IMR-90 (cell line): ENCODE results near the gene WNK1. TPM values are rescaled to one million over a fixed set of nuclear protein-coding genes. Genes with fewer than 3 reads are reported as not detected.

Experiments used
- ATAC-seq: fragments of 200-7000 bp; cut with Tn5 transposase; 2 replicates; pipeline ENCODE4 v1.9.1; 2020; ENCODE audit warnings: low read depth, mild to moderate bottlenecking, moderate library complexity
- BruUV-seq: library from RNA; stranded (reverse); fragments of 400-500 nt; replicated peaks from 2 replicates; lab custom pipeline; 2021; lab: Mats Ljungman, UMichigan
- CTCF ChIA-PET: fragments of 300-600 bp; formaldehyde crosslinking; extraction: SDS; loops from one replicate; lab custom pipeline; 2021; ENCODE audit warnings: antibody characterized with exemption; lab: Yijun Ruan, JAX
- POLR2A ChIA-PET: fragments of 300-600 bp; sonication (Branson Sonifier 250); formaldehyde crosslinking; loops from one replicate; lab custom pipeline; 2022; ENCODE audit warnings: antibody characterized with exemption; ENCODE audit not compliant: unreplicated experiment; lab: Charles Lee
- DNase-seq: peaks from one replicate; pipeline ENCODE4 v3.0.0; 2013
- H2AFZ ChIP-seq: replicated peaks from 2 replicates; pipeline ENCODE3; 2013; ENCODE audit warnings: low read length, mild to moderate bottlenecking; ENCODE audit not compliant: poor library complexity
- H2AK5ac ChIP-seq: 2 replicates; pipeline ENCODE4 v1.6.1; 2013; ENCODE audit warnings: low read depth, low read length, inconsistent platforms
- H2AK9ac ChIP-seq: replicated peaks from 2 replicates; pipeline ENCODE3; 2013; ENCODE audit warnings: mild to moderate bottlenecking, low read depth, low read length, moderate library complexity; ENCODE audit not compliant: poor library complexity
- H2BK120ac ChIP-seq: 2 replicates; pipeline ENCODE4 v1.6.1; 2013; ENCODE audit warnings: low read depth, low read length, inconsistent platforms
- H2BK15ac ChIP-seq: 3 replicates; pipeline ENCODE4 v1.6.1; 2013; ENCODE audit warnings: low read depth, low read length, inconsistent platforms
- H2BK20ac ChIP-seq: 2 replicates; pipeline ENCODE4 v1.6.1; 2013; ENCODE audit warnings: low read depth, mild to moderate bottlenecking, inconsistent platforms, low read length, moderate library complexity
- H2BK5ac ChIP-seq: 2 replicates; pipeline ENCODE4 v1.6.1; 2013; ENCODE audit warnings: mild to moderate bottlenecking, low read depth, low read length, inconsistent platforms; ENCODE audit not compliant: poor library complexity, severe bottlenecking
- H3K14ac ChIP-seq: replicated peaks from 2 replicates; pipeline ENCODE4 v1.6.1; 2013; ENCODE audit warnings: low read depth, low read length, inconsistent platforms
- H3K18ac ChIP-seq: 2 replicates; pipeline ENCODE4 v1.6.1; 2013; ENCODE audit warnings: low read depth, low read length, control low read depth
- H3K23ac ChIP-seq: 2 replicates; pipeline ENCODE4 v1.6.1; 2013; ENCODE audit warnings: low read depth, low read length, inconsistent platforms
- H3K27ac ChIP-seq: 2 replicates; pipeline ENCODE4 v1.5.1; 2013; ENCODE audit warnings: mild to moderate bottlenecking, control low read depth, low read length; ENCODE audit not compliant: insufficient read depth
- H3K27me3 ChIP-seq: 2 replicates; pipeline ENCODE4 v1.6.1; 2013; ENCODE audit warnings: low read length; ENCODE audit not compliant: control insufficient read depth, insufficient read depth
- H3K36me3 ChIP-seq: 2 replicates; pipeline ENCODE4 v1.6.1; 2013; ENCODE audit warnings: low read length, mixed read lengths; ENCODE audit not compliant: control insufficient read depth, insufficient read depth
- H3K4ac ChIP-seq: 2 replicates; pipeline ENCODE4 v1.6.1; 2013; ENCODE audit warnings: low read depth, low read length, inconsistent platforms
- H3K4me1 ChIP-seq: 2 replicates; pipeline ENCODE4 v1.6.1; 2013; ENCODE audit warnings: low read length, mixed read lengths; ENCODE audit not compliant: control insufficient read depth, insufficient read depth
- H3K4me2 ChIP-seq: 2 replicates; pipeline ENCODE4 v1.6.1; 2013; ENCODE audit warnings: low read depth, mild to moderate bottlenecking, control low read depth, low read length, moderate library complexity
- H3K4me3 ChIP-seq: 2 replicates; pipeline ENCODE4 v1.5.1; 2013; ENCODE audit warnings: low read depth, mild to moderate bottlenecking, control low read depth, low read length, moderate library complexity; ENCODE audit not compliant: insufficient read depth
- H3K56ac ChIP-seq: 2 replicates; pipeline ENCODE4 v1.6.1; 2013; ENCODE audit warnings: low read length, inconsistent platforms; ENCODE audit not compliant: insufficient read depth; ENCODE audit errors: extremely low read depth
- H3K79me1 ChIP-seq, 2 experiments: 2 replicates each; pipeline ENCODE4 v1.6.1; 2013; ENCODE audit warnings: low read length in 2 of 2, inconsistent platforms in 1 of 2, low read depth in 1 of 2
- H3K9ac ChIP-seq: 2 replicates; pipeline ENCODE4 v1.6.1; 2013; ENCODE audit warnings: low read depth, low read length, control low read depth
- H3K9me1 ChIP-seq: 2 replicates; pipeline ENCODE4 v1.6.1; 2013; ENCODE audit warnings: low read length, inconsistent platforms; ENCODE audit not compliant: insufficient read depth
- H3K9me3 ChIP-seq: 2 replicates; pipeline ENCODE4 v1.6.1; 2013; ENCODE audit warnings: low read length; ENCODE audit not compliant: control insufficient read depth, insufficient read depth
- H4K20me1 ChIP-seq: 2 replicates; pipeline ENCODE4 v1.6.1; 2013; ENCODE audit warnings: low read length, inconsistent platforms; ENCODE audit not compliant: insufficient read depth
- H4K5ac ChIP-seq: 2 replicates; pipeline ENCODE4 v1.6.1; 2013; ENCODE audit warnings: mild to moderate bottlenecking, low read depth, low read length, control low read depth
- H4K8ac ChIP-seq, 2 experiments: 2 replicates each; pipeline ENCODE4 v1.6.1; 2013; ENCODE audit warnings: low read depth in 2 of 2, low read length in 2 of 2, control low read depth in 1 of 2, inconsistent platforms in 1 of 2
- H4K91ac ChIP-seq: 2 replicates; pipeline ENCODE4 v1.6.1; 2013; ENCODE audit warnings: low read depth, low read length, inconsistent platforms; ENCODE audit not compliant: insufficient read depth
- BHLHE40 ChIP-seq: fragments of 150-350 bp; IDR thresholded peaks from 2 replicates; pipeline ENCODE4 v1.6.1; 2016; ENCODE audit warnings: mild to moderate bottlenecking, low read depth, low read length
- CEBPB ChIP-seq: IDR thresholded peaks from 2 replicates; pipeline ENCODE4 v1.6.1; 2012; ENCODE audit warnings: low read depth, low read length, improper control_type of control experiment
- CHD1 ChIP-seq: IDR thresholded peaks from 2 replicates; pipeline ENCODE4 v1.6.1; 2012; ENCODE audit warnings: low read depth, low read length, improper control_type of control experiment
- FOS ChIP-seq: fragments of 150-350 bp; IDR thresholded peaks from 2 replicates; pipeline ENCODE4 v1.6.1; 2016; ENCODE audit warnings: low read depth, low read length
- MAFK ChIP-seq: IDR thresholded peaks from 2 replicates; pipeline ENCODE4 v1.6.1; 2012; ENCODE audit warnings: low read depth, low read length, improper control_type of control experiment
- MAZ ChIP-seq: IDR thresholded peaks from 2 replicates; pipeline ENCODE4 v1.6.1; 2012; ENCODE audit warnings: low read depth, mild to moderate bottlenecking, low read length, improper control_type of control experiment, moderate library complexity, borderline replicate concordance
- MXI1 ChIP-seq: IDR thresholded peaks from 2 replicates; pipeline ENCODE4 v1.6.1; 2012; ENCODE audit warnings: low read depth, mild to moderate bottlenecking, low read length, moderate library complexity, borderline replicate concordance
- NFE2L2 ChIP-seq: fragments of 150-350 bp; IDR thresholded peaks from 2 replicates; pipeline ENCODE4 v1.6.1; 2016; ENCODE audit warnings: low read depth, mild to moderate bottlenecking, low read length
- POLR2A ChIP-seq: IDR thresholded peaks from 2 replicates; pipeline ENCODE4 v1.6.1; 2012; ENCODE audit warnings: mild to moderate bottlenecking, low read depth, low read length
- RAD21 ChIP-seq: IDR thresholded peaks from 2 replicates; pipeline ENCODE4 v1.6.1; 2012; ENCODE audit warnings: low read length, improper control_type of control experiment
- RCOR1 ChIP-seq: IDR thresholded peaks from 2 replicates; pipeline ENCODE4 v1.6.1; 2012; ENCODE audit warnings: mild to moderate bottlenecking, low read length, improper control_type of control experiment; ENCODE audit not compliant: insufficient replicate concordance
- RFX5 ChIP-seq: IDR thresholded peaks from 2 replicates; pipeline ENCODE4 v1.8.0; 2012; ENCODE audit warnings: low read depth, mild to moderate bottlenecking, low read length, moderate library complexity
- SMC3 ChIP-seq: fragments of 150-350 bp; IDR thresholded peaks from 2 replicates; pipeline ENCODE4 v1.6.1; 2016; ENCODE audit warnings: low read depth, mild to moderate bottlenecking, antibody characterized with exemption, low read length, moderate library complexity
- WGBS, 2 experiments: methylation state at CpG; one replicate each; pipeline versions ENCODE4 v1.1.5 to v1.1.7; 2013; ENCODE audit warnings: missing lambda C conversion rate in 2 of 2; ENCODE audit not compliant: insufficient read length in 1 of 2; ENCODE audit errors: extremely low coverage in 2 of 2; 5-methylcytosine and 5-hydroxymethylcytosine counted together
- dilution Hi-C: fragments of 300-500 bp; cut with HindIII; formaldehyde crosslinking; loops from one replicate; pipeline ENCODE4 v1.14.3; 2018; ENCODE audit warnings: low sequenced_read_pairs; ENCODE audit not compliant: unreplicated experiment
- in situ Hi-C: fragments of 300-500 bp; cut with MboI; formaldehyde crosslinking; loops from 3 replicates; pipeline ENCODE4 v1.14.3; 2019; ENCODE audit warnings: low sequenced_read_pairs, inconsistent platforms, mixed read lengths
- intact Hi-C: fragments of 100-400 bp; cut with micrococcal nuclease; formaldehyde crosslinking; loops from 2 replicates; pipeline ENCODE4 v1.10.0; 2022
- polyA plus RNA-seq, 3 experiments: library from polyadenylated mRNA; depleted of rRNA; stranded (reverse); fragments of >200 nt; gene quantifications; 2 replicates each; pipeline ENCODE4 v1.2.3, GENCODE V29; 2012; ENCODE audit warnings: low replicate concordance in 1 of 3
- total RNA-seq: library from RNA; depleted of rRNA; stranded (reverse); fragments of >200 nt; gene quantifications from 2 replicates; pipeline ENCODE4 v1.2.3, GENCODE V29; 2012
- TF ChIP-seq, protein P1 (sequence below): conservative IDR thresholded peaks from 2 replicates; pipeline ENCODE4 v1.5.1; 2012; ENCODE audit warnings: mild to moderate bottlenecking, low read depth, low read length, improper control_type of control experiment
- TF ChIP-seq, protein P2 (sequence below): fragments of 150-350 bp; IDR thresholded peaks from 2 replicates; pipeline ENCODE4 v1.6.1; 2016; ENCODE audit warnings: low read depth, mild to moderate bottlenecking, low read length, moderate library complexity, borderline replicate concordance
- TF ChIP-seq, protein P3 (sequence below): fragments of 150-350 bp; IDR thresholded peaks from 2 replicates; pipeline ENCODE4 v1.6.1; 2017; ENCODE audit warnings: mild to moderate bottlenecking, antibody characterized with exemption, low read length, low read depth

WNK1 gene
- total and polyA plus RNA-seq, 2 of the 4 experiments (the other 2 are of a cell fraction), result 36.9 to 42.8 TPM

GRCh38 chr12:772056-772697 is 19.8 kb downstream of the WNK1 start:
- Histone ChIP-seq H3K36me3 (no peaks in the 10 kb centered on the region; the same call in 1 of the 2 replicates), H2BK20ac (no peak overlapping the region), H2AFZ (no peak overlapping the region), H2AK5ac (no peak overlapping the region), H3K27me3 (no peaks in the 10 kb centered on the region), H2BK5ac (no peak overlapping the region), H3K23ac (no peak overlapping the region), H2BK120ac (no peak overlapping the region), H3K4ac (no peak overlapping the region), H3K79me1 (peaks cover 23 to 48% of the 10 kb centered on the region in 2 experiments), H4K20me1 (peaks cover 49% of the 10 kb centered on the region), H2BK15ac (no peak overlapping the region), H3K9me1 (peaks cover 20% of the 10 kb centered on the region), H3K9ac (no peak overlapping the region), H2AK9ac (no peak overlapping the region), H3K4me1 (peaks cover 4% of the 10 kb centered on the region), H3K9me3 (no peaks in the 10 kb centered on the region), H3K27ac (no peak overlapping the region), H4K8ac (no peak overlapping the region), H3K4me2 (no peak overlapping the region), H3K4me3 (no peak overlapping the region), H3K18ac (no peak overlapping the region), H3K14ac (no peak overlapping the region), H3K56ac (no peak overlapping the region), H4K5ac (no peak overlapping the region), H4K91ac (no peak overlapping the region)
- ChIA-PET CTCF (no interaction called here), POLR2A (no interaction called here)
- BruUV-seq, result no TSS peak
- intact Hi-C loops (loop anchor here (2.0 kb wide), 1 partner anchor 15 kb away; no protein-coding TSS in a partner anchor), dilution Hi-C loops (no loop called here), in situ Hi-C loops (no loop called here)
- no CpG with 5 or more reads among the region's 5 CpGs for WGBS, 2 experiments
- TF ChIP-seq, protein P1, sequence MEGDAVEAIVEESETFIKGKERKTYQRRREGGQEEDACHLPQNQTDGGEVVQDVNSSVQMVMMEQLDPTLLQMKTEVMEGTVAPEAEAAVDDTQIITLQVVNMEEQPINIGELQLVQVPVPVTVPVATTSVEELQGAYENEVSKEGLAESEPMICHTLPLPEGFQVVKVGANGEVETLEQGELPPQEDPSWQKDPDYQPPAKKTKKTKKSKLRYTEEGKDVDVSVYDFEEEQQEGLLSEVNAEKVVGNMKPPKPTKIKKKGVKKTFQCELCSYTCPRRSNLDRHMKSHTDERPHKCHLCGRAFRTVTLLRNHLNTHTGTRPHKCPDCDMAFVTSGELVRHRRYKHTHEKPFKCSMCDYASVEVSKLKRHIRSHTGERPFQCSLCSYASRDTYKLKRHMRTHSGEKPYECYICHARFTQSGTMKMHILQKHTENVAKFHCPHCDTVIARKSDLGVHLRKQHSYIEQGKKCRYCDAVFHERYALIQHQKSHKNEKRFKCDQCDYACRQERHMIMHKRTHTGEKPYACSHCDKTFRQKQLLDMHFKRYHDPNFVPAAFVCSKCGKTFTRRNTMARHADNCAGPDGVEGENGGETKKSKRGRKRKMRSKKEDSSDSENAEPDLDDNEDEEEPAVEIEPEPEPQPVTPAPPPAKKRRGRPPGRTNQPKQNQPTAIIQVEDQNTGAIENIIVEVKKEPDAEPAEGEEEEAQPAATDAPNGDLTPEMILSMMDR, result no peak
- TF ChIP-seq RAD21, result no peak
- TF ChIP-seq MAZ, result no peak
- no peak for TF ChIP-seq RFX5
- no peak for TF ChIP-seq RCOR1
- TF ChIP-seq POLR2A, result no peak
- TF ChIP-seq BHLHE40, result no peak
- TF ChIP-seq MAFK, result no peak
- no peak for TF ChIP-seq NFE2L2
- no peak for TF ChIP-seq MXI1
- TF ChIP-seq CEBPB, result no peak
- TF ChIP-seq, protein P2, sequence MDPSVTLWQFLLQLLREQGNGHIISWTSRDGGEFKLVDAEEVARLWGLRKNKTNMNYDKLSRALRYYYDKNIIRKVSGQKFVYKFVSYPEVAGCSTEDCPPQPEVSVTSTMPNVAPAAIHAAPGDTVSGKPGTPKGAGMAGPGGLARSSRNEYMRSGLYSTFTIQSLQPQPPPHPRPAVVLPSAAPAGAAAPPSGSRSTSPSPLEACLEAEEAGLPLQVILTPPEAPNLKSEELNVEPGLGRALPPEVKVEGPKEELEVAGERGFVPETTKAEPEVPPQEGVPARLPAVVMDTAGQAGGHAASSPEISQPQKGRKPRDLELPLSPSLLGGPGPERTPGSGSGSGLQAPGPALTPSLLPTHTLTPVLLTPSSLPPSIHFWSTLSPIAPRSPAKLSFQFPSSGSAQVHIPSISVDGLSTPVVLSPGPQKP, result no peak
- TF ChIP-seq, protein P3, sequence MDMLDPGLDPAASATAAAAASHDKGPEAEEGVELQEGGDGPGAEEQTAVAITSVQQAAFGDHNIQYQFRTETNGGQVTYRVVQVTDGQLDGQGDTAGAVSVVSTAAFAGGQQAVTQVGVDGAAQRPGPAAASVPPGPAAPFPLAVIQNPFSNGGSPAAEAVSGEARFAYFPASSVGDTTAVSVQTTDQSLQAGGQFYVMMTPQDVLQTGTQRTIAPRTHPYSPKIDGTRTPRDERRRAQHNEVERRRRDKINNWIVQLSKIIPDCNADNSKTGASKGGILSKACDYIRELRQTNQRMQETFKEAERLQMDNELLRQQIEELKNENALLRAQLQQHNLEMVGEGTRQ, result no peak
- no peak for TF ChIP-seq CHD1
- TF ChIP-seq SMC3, result no peak
- TF ChIP-seq FOS, result no peak
- no peak for DNase-seq
- no peak for ATAC-seq
